AG10803 (cell line): ENCODE data around the gene METTL5.

Source experiments
- DNase-seq: peaks from one replicate; pipeline ENCODE4 v3.0.0; 2010; ENCODE audit warnings: low read depth
- H3K4me3 ChIP-seq: 2 replicates; pipeline ENCODE4 v1.5.1; 2011; ENCODE audit warnings: mild to moderate bottlenecking, low read length, control low read depth
- TF ChIP-seq, protein P1 (sequence below): conservative IDR thresholded peaks from 2 replicates; pipeline ENCODE4 v1.5.1; 2011; ENCODE audit warnings: mild to moderate bottlenecking, low read length, control low read depth, inconsistent platforms

The METTL5 gene

DNA sequence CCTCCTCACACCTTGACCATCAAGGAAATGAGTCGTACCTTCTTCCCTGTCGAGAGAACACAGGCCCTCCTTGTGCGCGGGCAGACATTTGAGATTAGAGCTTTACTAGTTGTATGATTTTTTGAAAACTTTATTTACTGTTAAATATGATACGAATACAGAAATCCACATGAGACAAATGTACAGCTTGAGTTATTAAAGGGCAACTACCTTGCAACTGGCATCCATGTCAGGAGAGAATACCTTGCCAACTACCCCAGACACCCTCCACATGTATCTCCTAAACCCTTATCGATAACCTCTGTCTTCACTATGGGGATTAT, 62.8 kb downstream of the METTL5 start:
- TF ChIP-seq, protein P1, sequence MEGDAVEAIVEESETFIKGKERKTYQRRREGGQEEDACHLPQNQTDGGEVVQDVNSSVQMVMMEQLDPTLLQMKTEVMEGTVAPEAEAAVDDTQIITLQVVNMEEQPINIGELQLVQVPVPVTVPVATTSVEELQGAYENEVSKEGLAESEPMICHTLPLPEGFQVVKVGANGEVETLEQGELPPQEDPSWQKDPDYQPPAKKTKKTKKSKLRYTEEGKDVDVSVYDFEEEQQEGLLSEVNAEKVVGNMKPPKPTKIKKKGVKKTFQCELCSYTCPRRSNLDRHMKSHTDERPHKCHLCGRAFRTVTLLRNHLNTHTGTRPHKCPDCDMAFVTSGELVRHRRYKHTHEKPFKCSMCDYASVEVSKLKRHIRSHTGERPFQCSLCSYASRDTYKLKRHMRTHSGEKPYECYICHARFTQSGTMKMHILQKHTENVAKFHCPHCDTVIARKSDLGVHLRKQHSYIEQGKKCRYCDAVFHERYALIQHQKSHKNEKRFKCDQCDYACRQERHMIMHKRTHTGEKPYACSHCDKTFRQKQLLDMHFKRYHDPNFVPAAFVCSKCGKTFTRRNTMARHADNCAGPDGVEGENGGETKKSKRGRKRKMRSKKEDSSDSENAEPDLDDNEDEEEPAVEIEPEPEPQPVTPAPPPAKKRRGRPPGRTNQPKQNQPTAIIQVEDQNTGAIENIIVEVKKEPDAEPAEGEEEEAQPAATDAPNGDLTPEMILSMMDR = no peak
- H3K4me3 ChIP-seq = no peak overlapping the region
- DNase-seq = no peak
